GM19452 (cell line): ENCODE data around the gene KMT2C.
"Not testable (repeated sequence)": the region's sequence is repeated elsewhere in the genome, so short reads cannot be mapped to it uniquely, and the experiment has no call there.

Experiments used
- ATAC-seq: cut with Tn5 transposase; IDR thresholded peaks from one replicate; pipeline ENCODE4 v1.9.1; 2021; ENCODE audit not compliant: unreplicated experiment

KMT2C gene

GRCh38 chr7:152363798-152364197 lies 72.0 kb downstream of the KMT2C start:
- ATAC-seq: no peak

GRCh38 chr7:152362128-152362926 lies 73.5 kb downstream of the KMT2C start:
- ATAC-seq: no peak

GRCh38 chr7:152355474-152356057 lies 80.2 kb downstream of the KMT2C start:
- no peak for ATAC-seq

- no peak for ATAC-seq
Measured at GRCh38 chr7:152354061-152354460, 81.7 kb downstream of the KMT2C start.

- not testable (repeated sequence) for ATAC-seq
Measured at GRCh38 chr7:152353281-152353680, 82.5 kb downstream of the KMT2C start.

GRCh38 chr7:152351747-152352146 lies 84.1 kb downstream of the KMT2C start:
- ATAC-seq: not testable (repeated sequence)

GRCh38 chr7:152351168-152351567 lies 84.6 kb downstream of the KMT2C start:
- no peak for ATAC-seq

GRCh38 chr7:152347888-152348287 lies 87.9 kb downstream of the KMT2C start:
- no peak for ATAC-seq

GRCh38 chr7:152344253-152344652 lies 91.5 kb downstream of the KMT2C start:
- no peak for ATAC-seq

- ATAC-seq: no peak
Measured at GRCh38 chr7:152342796-152343195, 93.0 kb downstream of the KMT2C start.

- no peak for ATAC-seq
Measured at GRCh38 chr7:152341914-152342236, 93.9 kb downstream of the KMT2C start.

GRCh38 chr7:152341039-152341913 lies 94.5 kb downstream of the KMT2C start:
- ATAC-seq: peak; percentile 64

GRCh38 chr7:152340161-152340560 lies 95.6 kb downstream of the KMT2C start:
- no peak for ATAC-seq

- ATAC-seq: no peak
Measured at GRCh38 chr7:152338561-152338960, 97.2 kb downstream of the KMT2C start.

- peak; percentile 52 for ATAC-seq
Measured at GRCh38 chr7:152336754-152337368, 98.9 kb downstream of the KMT2C start.

GRCh38 chr7:152335900-152336571 lies 99.8 kb downstream of the KMT2C start:
- peak; percentile 66 for ATAC-seq

- no peak for ATAC-seq
Measured at GRCh38 chr7:152333134-152333533, 102.7 kb downstream of the KMT2C start.

- no peak for ATAC-seq
Measured at GRCh38 chr7:152330827-152331226, 105.0 kb downstream of the KMT2C start.

- ATAC-seq: no peak
Measured at GRCh38 chr7:152329469-152329868, 106.3 kb downstream of the KMT2C start.

- ATAC-seq: no peak
Measured at GRCh38 chr7:152328234-152328633, 107.6 kb downstream of the KMT2C start.

- ATAC-seq: no peak
Measured at GRCh38 chr7:152315845-152316244, 120.0 kb downstream of the KMT2C start.
